ENCODE measurements around the gene CDK4.

CDK4 gene

DNA sequence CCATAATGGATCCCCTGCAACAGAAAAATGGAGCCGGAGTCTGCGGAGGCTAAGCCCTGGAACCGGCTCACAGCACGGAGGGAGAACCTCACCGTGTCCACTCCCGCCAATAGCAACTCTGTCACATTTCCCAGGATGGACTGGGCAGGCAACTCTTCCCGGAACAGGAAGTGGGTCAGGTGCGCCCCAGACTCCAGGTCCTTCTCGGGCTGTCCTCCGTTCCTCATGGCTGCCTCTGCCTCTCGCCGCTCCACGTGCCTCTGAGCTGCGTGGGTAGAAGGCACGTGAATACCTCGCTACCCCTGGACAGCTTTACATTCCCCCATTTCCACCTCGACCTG lies 12.5 kb upstream of the CDK4 start:
- Histone ChIP-seq H3K4me2 (peak overlapping the region; percentile 27 to 77 (median 61); a peak in 20 of 22 replicates), H3K9me3 (replicated peaks in 1 of 11) (peaks cover 0 to 7% (median 0%) of the 10 kb centered on the region in 11 experiments; a peak in 2 of 22 replicates), H3K27ac (no peak overlapping the region), H4K20me1 (peaks cover 3 to 93% (median 43%) of the 10 kb centered on the region in 11 experiments; a peak in 20 of 22 replicates), H3K9ac (no peak overlapping the region), H3K4me3 (peak overlapping the region in 8 of 10 experiments; percentile 16 to 53 (median 34); a peak in 11 of 20 replicates), H3K36me3 (peaks cover 16 to 38% (median 27%) of the 10 kb centered on the region in 11 experiments), H3K4me1 (peaks cover 9 to 36% (median 29%) of the 10 kb centered on the region in 10 experiments), H3K27me3 (peaks cover 66 to 88% (median 79%) of the 10 kb centered on the region in 11 experiments)
- no peak for TF ChIP-seq Cebpa-rat (IDR thresholded peaks at IDR 0.05)

GRCh38 chr12:57763881-57764661 lies 12.0 kb upstream of the CDK4 start:
- Histone ChIP-seq H3K9ac (no peak overlapping the region), H4K20me1 (peaks cover 3 to 91% (median 43%) of the 10 kb centered on the region in 11 experiments; a peak in 20 of 22 replicates), H3K9me3 (replicated peaks in 1 of 11) (peaks cover 0 to 7% (median 0%) of the 10 kb centered on the region in 11 experiments; a peak in 2 of 22 replicates), H3K27me3 (peaks cover 66 to 91% (median 84%) of the 10 kb centered on the region in 11 experiments), H3K36me3 (peaks cover 12 to 32% (median 21%) of the 10 kb centered on the region in 11 experiments), H3K27ac (no peak overlapping the region), H3K4me2 (peak overlapping the region in 1 of 11 experiments; percentile 67; a peak in 1 of 22 replicates), H3K4me1 (peaks cover 9 to 33% (median 29%) of the 10 kb centered on the region in 10 experiments), H3K4me3 (no peak overlapping the region; a peak in 1 of 20 replicates)
- TF ChIP-seq Cebpa-rat (IDR thresholded peaks at IDR 0.05): no peak

- H3K27ac ChIP-seq: no peak overlapping the region
- no peak overlapping the region for H3K4me3 ChIP-seq
- H3K4me2 ChIP-seq: no peak overlapping the region
- TF ChIP-seq Cebpa-rat (IDR thresholded peaks at IDR 0.05): no peak
- H3K4me1 ChIP-seq: peaks cover 9 to 31% (median 28%) of the 10 kb centered on the region in 10 experiments
- H3K36me3 ChIP-seq: peaks cover 0 to 17% (median 11%) of the 10 kb centered on the region in 11 experiments; a peak in 16 of 22 replicates
- peaks cover 0 to 7% (median 0%) of the 10 kb centered on the region in 11 experiments; a peak in 2 of 22 replicates for H3K9me3 ChIP-seq (replicated peaks in 1 of 11)
- no peak overlapping the region for H3K9ac ChIP-seq
- peaks cover 67 to 92% (median 87%) of the 10 kb centered on the region in 11 experiments for H3K27me3 ChIP-seq
- H4K20me1 ChIP-seq: peaks cover 3 to 82% (median 41%) of the 10 kb centered on the region in 11 experiments; a peak in 20 of 22 replicates
These were observed 10.4 kb upstream of the CDK4 start for GRCh38 chr12:57762463-57762862.

- H3K27ac ChIP-seq: no peak overlapping the region
- peaks cover 3 to 77% (median 33%) of the 10 kb centered on the region in 11 experiments; a peak in 20 of 22 replicates for H4K20me1 ChIP-seq
- H3K4me1 ChIP-seq: peaks cover 14 to 28% (median 24%) of the 10 kb centered on the region in 10 experiments
- H3K4me2 ChIP-seq: no peak overlapping the region
- H3K27me3 ChIP-seq: peaks cover 64 to 92% (median 87%) of the 10 kb centered on the region in 11 experiments
- H3K9ac ChIP-seq: no peak overlapping the region
- peaks cover 0 to 7% (median 0%) of the 10 kb centered on the region in 11 experiments; a peak in 2 of 22 replicates for H3K9me3 ChIP-seq (replicated peaks in 1 of 11)
- no peak for TF ChIP-seq Cebpa-rat (IDR thresholded peaks at IDR 0.05)
- peaks cover 0 to 18% (median 6%) of the 10 kb centered on the region in 11 experiments; a peak in 10 of 22 replicates for H3K36me3 ChIP-seq
- no peak overlapping the region for H3K4me3 ChIP-seq
These were observed 9.4 kb upstream of the CDK4 start for GRCh38 chr12:57761391-57761998.

DNA sequence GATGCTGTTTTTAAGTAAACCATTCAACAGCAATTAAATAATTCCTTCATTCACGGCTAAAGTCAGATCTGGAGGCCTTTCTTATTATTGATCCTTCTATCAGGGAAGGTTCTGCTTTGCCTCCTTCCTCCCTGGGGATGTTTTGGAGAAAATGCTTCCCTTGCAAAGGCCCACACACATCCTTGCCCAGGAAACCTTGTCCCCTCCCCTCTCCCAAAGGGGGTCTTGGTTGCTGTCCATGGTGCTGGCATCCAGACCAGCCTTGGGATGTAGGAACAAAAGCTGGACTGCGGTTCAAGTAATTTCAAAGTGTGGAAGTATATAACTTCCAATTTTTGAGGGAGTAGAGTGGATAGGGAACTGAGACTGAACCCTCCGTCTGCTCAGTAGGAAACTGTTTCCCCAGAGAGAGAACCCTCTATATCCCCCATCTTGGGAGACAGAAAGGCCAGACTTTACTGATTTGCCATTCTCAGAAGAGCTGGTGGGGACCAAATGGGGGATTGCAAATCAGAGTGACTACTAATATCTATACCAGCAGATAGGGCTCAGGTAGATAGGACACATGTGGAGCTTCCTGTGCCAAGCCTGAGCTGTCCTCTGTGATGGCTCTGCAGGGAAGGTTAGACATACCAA lies 8.4 kb upstream of the CDK4 start:
- Histone ChIP-seq H3K9ac (no peak overlapping the region), H3K4me3 (no peak overlapping the region), H4K20me1 (peaks cover 3 to 77% (median 22%) of the 10 kb centered on the region in 11 experiments; a peak in 19 of 22 replicates), H3K27me3 (peaks cover 59 to 92% (median 87%) of the 10 kb centered on the region in 11 experiments), H3K27ac (no peak overlapping the region), H3K9me3 (replicated peaks in 1 of 11) (peaks cover 0 to 7% (median 0%) of the 10 kb centered on the region in 11 experiments; a peak in 1 of 22 replicates), H3K4me1 (peaks cover 23 to 27% (median 25%) of the 10 kb centered on the region in 10 experiments), H3K36me3 (peaks cover 0 to 18% (median 6%) of the 10 kb centered on the region in 11 experiments; a peak in 10 of 22 replicates), H3K4me2 (no peak overlapping the region)
- TF ChIP-seq Cebpa-rat (IDR thresholded peaks at IDR 0.05): no peak

- Histone ChIP-seq H3K4me1 (peaks cover 17 to 20% (median 19%) of the 10 kb centered on the region in 10 experiments), H3K27ac (no peak overlapping the region), H3K9me3 (replicated peaks in 1 of 11) (peaks cover 0 to 1% (median 0%) of the 10 kb centered on the region in 11 experiments; a peak in 1 of 22 replicates), H3K27me3 (peaks cover 53 to 91% (median 85%) of the 10 kb centered on the region in 11 experiments), H3K4me2 (no peak overlapping the region), H3K36me3 (peaks cover 0 to 18% (median 6%) of the 10 kb centered on the region in 11 experiments; a peak in 10 of 22 replicates), H3K9ac (no peak overlapping the region), H3K4me3 (no peak overlapping the region), H4K20me1 (peaks cover 3 to 67% (median 19%) of the 10 kb centered on the region in 11 experiments; a peak in 15 of 22 replicates)
- no peak for TF ChIP-seq Cebpa-rat (IDR thresholded peaks at IDR 0.05)
These were observed 7.4 kb upstream of the CDK4 start for GRCh38 chr12:57759360-57759980.

DNA sequence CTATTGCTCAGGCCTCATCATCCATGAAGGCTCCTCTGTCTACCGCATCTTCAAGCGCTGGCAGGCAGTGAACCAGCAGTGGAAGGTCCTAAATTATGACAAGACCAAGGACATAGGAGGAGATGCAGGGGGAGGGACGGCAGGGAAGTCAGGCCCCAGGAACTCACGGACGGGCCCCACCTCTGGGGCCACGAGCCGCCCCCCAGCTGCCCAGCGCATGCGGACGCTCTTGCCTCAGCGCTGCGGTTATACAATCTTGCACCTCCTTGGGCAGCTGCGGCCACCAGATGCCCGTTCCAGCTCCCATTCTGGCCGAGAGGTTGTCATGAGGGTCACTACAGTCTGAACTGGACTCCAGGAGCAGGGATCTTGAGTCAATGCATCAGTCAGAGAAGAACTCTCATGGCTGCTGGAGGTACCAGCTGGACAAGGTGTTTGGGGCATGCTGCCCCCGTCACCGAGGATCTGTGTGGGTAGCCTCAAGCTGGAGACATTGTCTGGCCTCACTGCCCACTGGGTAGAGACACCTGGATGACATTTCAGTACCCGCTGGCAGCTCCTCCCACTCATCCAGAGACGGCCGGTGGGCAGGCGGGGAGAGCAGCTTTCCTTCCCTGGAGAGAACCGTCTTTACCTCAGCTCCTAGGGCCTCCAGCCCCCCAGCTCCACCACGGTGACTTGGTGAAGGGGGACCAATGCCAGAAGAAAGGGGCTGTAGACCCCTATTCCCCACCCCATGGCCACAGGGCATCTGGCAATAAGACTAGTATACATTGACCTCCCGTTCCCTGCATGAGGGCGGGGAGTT lies 6.6 kb upstream of the CDK4 start:
- H3K27me3 ChIP-seq: peaks cover 53 to 91% (median 85%) of the 10 kb centered on the region in 11 experiments
- TF ChIP-seq Cebpa-rat (IDR thresholded peaks at IDR 0.05): no peak
- no peak overlapping the region for H3K4me3 ChIP-seq
- H3K4me1 ChIP-seq: peaks cover 23 to 27% (median 25%) of the 10 kb centered on the region in 10 experiments
- no peaks in the 10 kb centered on the region for H3K9me3 ChIP-seq (replicated peaks in 1 of 11)
- H4K20me1 ChIP-seq: peaks cover 3 to 60% (median 18%) of the 10 kb centered on the region in 11 experiments; a peak in 13 of 22 replicates
- H3K36me3 ChIP-seq: peaks cover 0 to 18% (median 6%) of the 10 kb centered on the region in 11 experiments; a peak in 9 of 22 replicates
- no peak overlapping the region for H3K9ac ChIP-seq
- no peak overlapping the region for H3K4me2 ChIP-seq
- H3K27ac ChIP-seq: no peak overlapping the region

Data from BLaER1 treated with 17β-estradiol and CSF1 and Interleukin-3, amounts not matched to agents 10 nM and 100 nM (cell line).